Large intestine (tissue), 3 donors: ENCODE data around the gene RIPOR2. TPM values are rescaled to one million over a fixed set of nuclear protein-coding genes. Genes with fewer than 3 reads are reported as not detected.

Experiments
- DNase-seq, 2 donors: peaks; one replicate each; pipeline versions ENCODE4 v3.0.0 to v3.0.0-alpha.2; 2013
- H3K27ac ChIP-seq: one replicate; pipeline ENCODE4 v1.5.1; 2013; ENCODE audit warnings: low read length
- H3K27me3 ChIP-seq: 2 replicates; pipeline ENCODE4 v1.6.1; 2013; ENCODE audit warnings: low read length; ENCODE audit not compliant: control insufficient read depth, insufficient read depth
- H3K36me3 ChIP-seq: 2 replicates; pipeline ENCODE4 v1.6.1; 2013; ENCODE audit warnings: low read length; ENCODE audit not compliant: control insufficient read depth, insufficient read depth
- H3K4me1 ChIP-seq: one replicate; pipeline ENCODE4 v1.6.1; 2013; ENCODE audit warnings: low read length; ENCODE audit not compliant: control insufficient read depth, insufficient read depth
- H3K4me3 ChIP-seq: one replicate; pipeline ENCODE4 v1.5.1; 2013; ENCODE audit warnings: low read length
- H3K9me3 ChIP-seq: one replicate; pipeline ENCODE4 v1.6.1; 2013; ENCODE audit warnings: mild to moderate bottlenecking, low read depth, low read length, moderate library complexity; ENCODE audit not compliant: control insufficient read depth
- WGBS: methylation state at CpG from one replicate; pipeline ENCODE4 v1.1.5; 2013; ENCODE audit warnings: low lambda C conversion rate; ENCODE audit not compliant: insufficient coverage; 5-methylcytosine and 5-hydroxymethylcytosine counted together
- polyA plus RNA-seq: library from polyadenylated mRNA; unstranded; fragments of 120-200 nt; gene quantifications from one replicate; pipeline ENCODE4 v1.2.1, GENCODE V29; 2013

The RIPOR2 gene
- polyA plus RNA-seq, 1 donor: 2.1 TPM

GRCh38 chr6:24876499-24877465 lies 59.0 kb downstream of the RIPOR2 start:
- no peak for DNase-seq
- Histone ChIP-seq H3K9me3 (no peaks in the 10 kb centered on the region), H3K36me3 (no peaks in the 10 kb centered on the region), H3K4me1 (peaks cover 10% of the 10 kb centered on the region), H3K27me3 (no peaks in the 10 kb centered on the region), H3K4me3 (no peak overlapping the region), H3K27ac (no peak overlapping the region)
- WGBS: 65% methylated on average over 5 of the region's 11 CpGs

- Histone ChIP-seq H3K27ac (no peak overlapping the region), H3K27me3 (no peaks in the 10 kb centered on the region), H3K36me3 (no peaks in the 10 kb centered on the region), H3K9me3 (no peaks in the 10 kb centered on the region), H3K4me3 (no peak overlapping the region), H3K4me1 (peaks cover 10% of the 10 kb centered on the region)
- no CpG with 5 or more reads among the region's 9 CpGs for whole genome bisulfite sequencing
- DNase-seq: no peak
These were observed 60.2 kb downstream of the RIPOR2 start for GRCh38 chr6:24875534-24875901.

- DNase-seq: peak; percentile 21 to 54
- no peaks in the 10 kb centered on the region for H3K9me3 ChIP-seq
- no peaks in the 10 kb centered on the region for H3K36me3 ChIP-seq
- no peak overlapping the region for H3K27ac ChIP-seq
- no peak overlapping the region for H3K4me3 ChIP-seq
- 35% methylated on average over 2 of the region's 7 CpGs for WGBS
- H3K4me1 ChIP-seq: peaks cover 10% of the 10 kb centered on the region
- H3K27me3 ChIP-seq: no peaks in the 10 kb centered on the region
These were observed 60.8 kb downstream of the RIPOR2 start for GRCh38 chr6:24874776-24875533.

GRCh38 chr6:24874128-24874527 lies 61.6 kb downstream of the RIPOR2 start:
- Histone ChIP-seq H3K27ac (no peak overlapping the region), H3K27me3 (no peaks in the 10 kb centered on the region), H3K9me3 (no peaks in the 10 kb centered on the region), H3K36me3 (no peaks in the 10 kb centered on the region), H3K4me1 (peaks cover 10% of the 10 kb centered on the region), H3K4me3 (no peak overlapping the region)
- no CpG with 5 or more reads among the region's 1 CpG for WGBS
- no peak for DNase-seq

- Histone ChIP-seq H3K27me3 (no peaks in the 10 kb centered on the region), H3K4me1 (peaks cover 10% of the 10 kb centered on the region), H3K9me3 (no peaks in the 10 kb centered on the region), H3K27ac (no peak overlapping the region), H3K36me3 (no peaks in the 10 kb centered on the region), H3K4me3 (no peak overlapping the region)
- WGBS: 27% methylated on average over 2 of the region's 4 CpGs
- no peak for DNase-seq
These were observed 63.0 kb downstream of the RIPOR2 start for GRCh38 chr6:24872779-24873178.

GRCh38 chr6:24868765-24869164 lies 67.0 kb downstream of the RIPOR2 start:
- H3K4me1 ChIP-seq: peaks cover 3% of the 10 kb centered on the region
- 100% methylated on average over 1 of the region's 4 CpGs for whole genome bisulfite sequencing
- H3K27ac ChIP-seq: no peak overlapping the region
- H3K36me3 ChIP-seq: no peaks in the 10 kb centered on the region
- no peak overlapping the region for H3K4me3 ChIP-seq
- no peaks in the 10 kb centered on the region for H3K27me3 ChIP-seq
- DNase-seq: no peak
- no peaks in the 10 kb centered on the region for H3K9me3 ChIP-seq

GRCh38 chr6:24867104-24867703 lies 68.6 kb downstream of the RIPOR2 start:
- no peaks in the 10 kb centered on the region for H3K9me3 ChIP-seq
- DNase-seq: no peak
- H3K4me3 ChIP-seq: no peak overlapping the region
- H3K4me1 ChIP-seq: no peaks in the 10 kb centered on the region
- WGBS: 100% methylated on average over 2 of the region's 3 CpGs
- H3K27ac ChIP-seq: no peak overlapping the region
- no peaks in the 10 kb centered on the region for H3K27me3 ChIP-seq
- H3K36me3 ChIP-seq: no peaks in the 10 kb centered on the region

- no peak for DNase-seq
- no peaks in the 10 kb centered on the region for H3K9me3 ChIP-seq
- H3K27me3 ChIP-seq: no peaks in the 10 kb centered on the region
- no peaks in the 10 kb centered on the region for H3K36me3 ChIP-seq
- no peak overlapping the region for H3K4me3 ChIP-seq
- no CpG with 5 or more reads among the region's 6 CpGs for WGBS
- no peaks in the 10 kb centered on the region for H3K4me1 ChIP-seq
- no peak overlapping the region for H3K27ac ChIP-seq
These were observed 70.6 kb downstream of the RIPOR2 start for GRCh38 chr6:24865161-24865560.

- Histone ChIP-seq H3K36me3 (no peaks in the 10 kb centered on the region), H3K9me3 (no peaks in the 10 kb centered on the region), H3K27me3 (no peaks in the 10 kb centered on the region), H3K4me1 (no peaks in the 10 kb centered on the region), H3K27ac (no peak overlapping the region), H3K4me3 (no peak overlapping the region)
- no CpG with 5 or more reads among the region's 1 CpG for WGBS
- no peak for DNase-seq
These were observed 71.4 kb downstream of the RIPOR2 start for GRCh38 chr6:24864343-24864742.

- no peak for DNase-seq
- no peak overlapping the region for H3K4me3 ChIP-seq
- H3K27me3 ChIP-seq: no peaks in the 10 kb centered on the region
- no CpG with 5 or more reads among the region's 2 CpGs for WGBS
- no peaks in the 10 kb centered on the region for H3K9me3 ChIP-seq
- no peaks in the 10 kb centered on the region for H3K4me1 ChIP-seq
- no peaks in the 10 kb centered on the region for H3K36me3 ChIP-seq
- H3K27ac ChIP-seq: no peak overlapping the region
These were observed 73.8 kb downstream of the RIPOR2 start for GRCh38 chr6:24861934-24862333.
